Measurements from ENCODE around the gene OR5AP2. TPM values are rescaled to one million over a fixed set of nuclear protein-coding genes. Genes with fewer than 3 reads are reported as not detected.
"Not testable (repeated sequence)": the region's sequence is repeated elsewhere in the genome, so short reads cannot be mapped to it uniquely, and the experiment has no call there.

The OR5AP2 gene
- total RNA-seq = not detected
- not detected for total RNA-seq (2013)

DNA sequence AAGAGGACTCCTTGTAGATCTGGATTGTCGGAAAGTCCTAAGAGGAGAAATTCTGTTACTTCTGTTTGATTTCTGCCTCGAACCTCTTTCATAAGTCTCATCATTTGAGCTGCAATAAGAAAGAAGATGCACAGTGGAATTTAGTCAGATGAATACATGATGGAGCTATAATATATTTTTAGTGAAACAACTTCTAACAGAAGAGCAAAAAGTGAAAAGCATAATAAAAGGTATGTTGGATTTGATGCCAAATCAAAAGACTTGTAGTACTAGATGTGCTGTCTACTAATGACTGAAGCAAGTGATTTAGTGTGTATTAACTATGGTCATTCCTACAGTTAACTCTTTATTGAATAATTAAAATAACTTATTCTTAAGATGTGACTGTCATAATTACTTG, at the start of gene OR5AP2:
Gene OR5AP2, minus strand, starts transcription at position 101 of the 400 bp plus-strand sequence. Its CDS starts 0 bp downstream, at position 101.
- Histone ChIP-seq H3K9me3 (ENCODE audit: control insufficient read depth, insufficient read depth, low read length) (peaks cover 8% of the 10 kb centered on the region), H3K4me3 (ENCODE audit: low read length) (no peak within 1 kb of the TSS), H3K27me3 (ENCODE audit: control insufficient read depth, insufficient read depth, low read length) (no peaks in the 10 kb centered on the region), H3K4me1 (ENCODE audit: control insufficient read depth, insufficient read depth, low read length) (no peaks in the 10 kb centered on the region), H3K27ac (ENCODE audit: low read length) (no peak within 1 kb of the TSS), H3K36me3 (ENCODE audit: control insufficient read depth, insufficient read depth, low read length) (no peaks in the 10 kb centered on the region)
- TF ChIP-seq, protein P1, sequence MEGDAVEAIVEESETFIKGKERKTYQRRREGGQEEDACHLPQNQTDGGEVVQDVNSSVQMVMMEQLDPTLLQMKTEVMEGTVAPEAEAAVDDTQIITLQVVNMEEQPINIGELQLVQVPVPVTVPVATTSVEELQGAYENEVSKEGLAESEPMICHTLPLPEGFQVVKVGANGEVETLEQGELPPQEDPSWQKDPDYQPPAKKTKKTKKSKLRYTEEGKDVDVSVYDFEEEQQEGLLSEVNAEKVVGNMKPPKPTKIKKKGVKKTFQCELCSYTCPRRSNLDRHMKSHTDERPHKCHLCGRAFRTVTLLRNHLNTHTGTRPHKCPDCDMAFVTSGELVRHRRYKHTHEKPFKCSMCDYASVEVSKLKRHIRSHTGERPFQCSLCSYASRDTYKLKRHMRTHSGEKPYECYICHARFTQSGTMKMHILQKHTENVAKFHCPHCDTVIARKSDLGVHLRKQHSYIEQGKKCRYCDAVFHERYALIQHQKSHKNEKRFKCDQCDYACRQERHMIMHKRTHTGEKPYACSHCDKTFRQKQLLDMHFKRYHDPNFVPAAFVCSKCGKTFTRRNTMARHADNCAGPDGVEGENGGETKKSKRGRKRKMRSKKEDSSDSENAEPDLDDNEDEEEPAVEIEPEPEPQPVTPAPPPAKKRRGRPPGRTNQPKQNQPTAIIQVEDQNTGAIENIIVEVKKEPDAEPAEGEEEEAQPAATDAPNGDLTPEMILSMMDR (IDR thresholded peaks at IDR 0.05) = no peak
- Mint-ChIP-seq H3K9me3 (peaks cover 4 to 5% of the 10 kb centered on the region in 2 donors), H3K27me3 (ENCODE audit: low read depth in 2 of 2) (no peaks in the 10 kb centered on the region), H3K27ac (no peak within 1 kb of the TSS), H3K4me1 (no peaks in the 10 kb centered on the region), H3K4me3 (no peak within 1 kb of the TSS), H3K36me3 (no peaks in the 10 kb centered on the region)
- ATAC-seq (no peak), DNase-seq (no peak)
- WGBS (ENCODE audit: insufficient coverage) = 100% methylated on average over 1 of the region's 2 CpGs
- intact Hi-C loops (cut with micrococcal nuclease) = no loop called here

DNA sequence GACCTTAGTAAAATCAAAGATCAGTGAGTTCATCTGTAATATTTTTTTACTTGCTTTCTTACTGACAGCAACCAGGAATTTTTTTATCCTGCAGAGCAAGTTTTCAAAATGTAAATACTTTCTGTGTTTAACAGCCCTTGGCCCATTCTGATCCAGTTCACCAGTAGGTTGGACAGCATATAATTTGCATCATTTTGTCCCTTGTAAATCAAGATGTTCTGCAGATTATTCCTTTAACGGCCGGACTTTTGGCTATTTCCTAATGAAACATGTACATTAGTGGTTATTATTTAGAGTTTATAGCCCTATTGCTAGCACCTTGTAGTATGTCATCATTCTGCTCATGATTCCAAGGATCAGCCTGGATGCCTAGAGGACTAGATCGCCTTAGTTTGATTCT, 48.9 kb upstream of the OR5AP2 start:
- H3K36me3 Mint-ChIP-seq; ATAC-seq; H3K4me1 ChIP-seq (ENCODE audit: control insufficient read depth, insufficient read depth, low read length); H3K27ac ChIP-seq (ENCODE audit: low read length); H3K27me3 Mint-ChIP-seq (ENCODE audit: low read depth in 2 of 2); DNase-seq; H3K4me3 ChIP-seq (ENCODE audit: low read length); H3K27ac Mint-ChIP-seq; H3K36me3 ChIP-seq (ENCODE audit: control insufficient read depth, insufficient read depth, low read length); H3K27me3 ChIP-seq (ENCODE audit: control insufficient read depth, insufficient read depth, low read length); H3K4me3 Mint-ChIP-seq; intact Hi-C loops (cut with micrococcal nuclease); H3K4me1 Mint-ChIP-seq; H3K9me3 ChIP-seq (ENCODE audit: control insufficient read depth, insufficient read depth, low read length): not testable (repeated sequence)
- 95% methylated on average over 2 of the region's 3 CpGs for WGBS (ENCODE audit: insufficient coverage)
- H3K9me3 Mint-ChIP-seq = peaks cover 8 to 11% of the 10 kb centered on the region in 2 donors

DNA sequence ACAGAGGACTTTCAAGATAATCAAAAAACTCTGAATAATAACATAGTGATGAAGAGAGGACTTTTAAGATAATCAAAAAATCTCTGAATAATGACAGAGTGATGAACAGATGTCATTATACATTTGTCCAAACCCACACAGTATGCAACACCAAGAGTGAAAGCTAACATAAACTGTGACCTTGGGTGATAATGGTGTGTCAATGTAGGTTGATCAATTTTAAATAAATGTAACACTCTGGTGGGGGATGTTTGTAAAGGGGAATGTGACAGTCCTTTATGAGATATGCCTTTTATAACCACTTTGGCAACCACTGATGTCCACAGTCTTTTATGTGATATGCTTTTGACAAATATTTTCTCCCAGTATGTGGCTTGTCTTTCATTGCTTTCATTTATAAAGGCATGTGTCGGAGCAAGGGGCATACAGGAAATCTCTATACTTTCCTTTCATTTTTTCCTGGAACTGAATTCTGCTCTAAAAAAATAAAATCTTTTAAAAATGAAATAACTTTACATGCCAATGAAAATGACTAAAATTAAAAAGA, 46.4 kb upstream of the OR5AP2 start:
- no peaks in the 10 kb centered on the region for H3K4me1 Mint-ChIP-seq
- TF ChIP-seq, protein P1 (IDR thresholded peaks at IDR 0.05) = no peak
- no peak for DNase-seq
- Histone ChIP-seq H3K36me3 (ENCODE audit: control insufficient read depth, insufficient read depth, low read length) (no peaks in the 10 kb centered on the region), H3K4me3 (ENCODE audit: low read length) (no peak overlapping the region), H3K9me3 (ENCODE audit: control insufficient read depth, insufficient read depth, low read length) (peaks cover 3% of the 10 kb centered on the region), H3K4me1 (ENCODE audit: control insufficient read depth, insufficient read depth, low read length) (no peaks in the 10 kb centered on the region), H3K27ac (ENCODE audit: low read length) (no peak overlapping the region), H3K27me3 (ENCODE audit: control insufficient read depth, insufficient read depth, low read length) (no peaks in the 10 kb centered on the region)
- intact Hi-C loops (cut with micrococcal nuclease) = no loop called here
- ATAC-seq = no peak
- 57% methylated on average over 1 of the region's 1 CpG for WGBS (ENCODE audit: insufficient coverage)
- no peaks in the 10 kb centered on the region for H3K36me3 Mint-ChIP-seq
- H3K27ac Mint-ChIP-seq = no peak overlapping the region
- H3K4me3 Mint-ChIP-seq = no peak overlapping the region
- H3K27me3 Mint-ChIP-seq (ENCODE audit: low read depth in 2 of 2) = no peaks in the 10 kb centered on the region
- H3K9me3 Mint-ChIP-seq = peaks cover 10 to 11% of the 10 kb centered on the region in 2 donors

DNA sequence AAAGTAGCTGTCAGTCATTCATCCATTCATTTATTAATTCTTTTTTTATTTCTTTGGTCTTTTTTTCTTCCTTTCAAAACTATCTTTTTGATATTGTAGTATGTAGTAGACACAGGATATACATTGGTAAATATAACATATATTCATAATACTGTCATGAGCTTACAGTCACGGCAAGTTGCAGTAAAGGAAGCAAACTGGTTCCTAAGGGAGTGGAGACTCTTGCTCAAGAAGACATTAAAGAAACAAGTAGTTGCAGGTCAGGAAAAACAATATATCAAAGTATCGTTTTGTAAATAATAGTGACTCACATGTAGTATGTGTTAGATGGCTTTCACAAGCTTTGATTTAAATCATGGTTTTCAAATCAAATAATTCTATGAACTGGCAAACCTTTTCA, 28.7 kb upstream of the OR5AP2 start:
- peaks cover 10 to 11% of the 10 kb centered on the region in 2 donors for H3K9me3 Mint-ChIP-seq
- TF ChIP-seq, protein P1 (IDR thresholded peaks at IDR 0.05) = no peak
- Histone ChIP-seq H3K36me3 (ENCODE audit: control insufficient read depth, insufficient read depth, low read length) (no peaks in the 10 kb centered on the region), H3K27ac (ENCODE audit: low read length) (no peak overlapping the region), H3K9me3 (ENCODE audit: control insufficient read depth, insufficient read depth, low read length) (no peaks in the 10 kb centered on the region), H3K4me3 (ENCODE audit: low read length) (no peak overlapping the region), H3K4me1 (ENCODE audit: control insufficient read depth, insufficient read depth, low read length) (no peaks in the 10 kb centered on the region), H3K27me3 (ENCODE audit: control insufficient read depth, insufficient read depth, low read length) (no peaks in the 10 kb centered on the region)
- H3K27me3 Mint-ChIP-seq (ENCODE audit: low read depth in 2 of 2) = no peaks in the 10 kb centered on the region
- H3K27ac Mint-ChIP-seq = no peak overlapping the region
- H3K36me3 Mint-ChIP-seq = no peaks in the 10 kb centered on the region
- intact Hi-C loops (cut with micrococcal nuclease) = no loop called here
- no peak for DNase-seq
- no peak overlapping the region for H3K4me3 Mint-ChIP-seq
- WGBS (ENCODE audit: insufficient coverage) = no CpG with 5 or more reads among the region's 2 CpGs
- no peak for ATAC-seq
- no peaks in the 10 kb centered on the region for H3K4me1 Mint-ChIP-seq

Measured in natural killer cell (primary cell).